Measurements from ENCODE around the gene ZNF423. TPM values are rescaled to one million over a fixed set of nuclear protein-coding genes. Genes with fewer than 3 reads are reported as not detected.

The ZNF423 gene
- polyA plus RNA-seq, 4 donors, result 0.54 to 10.3 (median 2.9) TPM; not detected in 1

GRCh38 chr16:49663081-49664065 is 192.5 kb downstream of the ZNF423 start:
- H3K27me3 ChIP-seq (ENCODE audit: control insufficient read depth in 3 of 3, insufficient read depth in 3 of 3, low read length in 3 of 3), result no peaks in the 10 kb centered on the region
- H3K4me1 ChIP-seq (ENCODE audit: control insufficient read depth in 3 of 3, insufficient read depth in 2 of 3, low read depth in 1 of 3, low read length in 2 of 3), result peaks cover 0 to 12% (median 4%) of the 10 kb centered on the region in 3 donors
- no peaks in the 10 kb centered on the region for H3K36me3 ChIP-seq (ENCODE audit: control insufficient read depth in 3 of 3, insufficient read depth in 2 of 3, low read depth in 1 of 3, low read length in 3 of 3)
- no peak for FAIRE-seq
- H3K27ac ChIP-seq (ENCODE audit: low read depth in 1 of 3, low read length in 2 of 3), result peak overlapping the region in 1 of 3 donors; percentile 1
- peak in 1 of 2 donors; percentile 60 for DNase-seq
- H3K9me3 ChIP-seq (ENCODE audit: control insufficient read depth in 2 of 2, insufficient read depth in 1 of 2, low read depth in 1 of 2, low read length in 1 of 2), result no peaks in the 10 kb centered on the region
- H3K4me3 ChIP-seq (ENCODE audit: low read depth in 1 of 3, low read length in 3 of 3), result no peak overlapping the region
- 32 to 38% (median 38%) methylated on average over 28 of the region's 28 CpGs for WGBS, 3 donors

- no peak overlapping the region for H3K4me3 ChIP-seq (ENCODE audit: low read depth in 1 of 3, low read length in 3 of 3)
- no peak for DNase-seq
- H3K27ac ChIP-seq (ENCODE audit: low read depth in 1 of 3, low read length in 2 of 3), result no peak overlapping the region
- FAIRE-seq, result no peak
- H3K36me3 ChIP-seq (ENCODE audit: control insufficient read depth in 3 of 3, insufficient read depth in 2 of 3, low read depth in 1 of 3, low read length in 3 of 3), result no peaks in the 10 kb centered on the region
- H3K4me1 ChIP-seq (ENCODE audit: control insufficient read depth in 3 of 3, insufficient read depth in 2 of 3, low read depth in 1 of 3, low read length in 2 of 3), result peaks cover 0 to 12% (median 4%) of the 10 kb centered on the region in 3 donors
- no peaks in the 10 kb centered on the region for H3K27me3 ChIP-seq (ENCODE audit: control insufficient read depth in 3 of 3, insufficient read depth in 3 of 3, low read length in 3 of 3)
- no peaks in the 10 kb centered on the region for H3K9me3 ChIP-seq (ENCODE audit: control insufficient read depth in 2 of 2, insufficient read depth in 1 of 2, low read depth in 1 of 2, low read length in 1 of 2)
- WGBS, 3 donors, result 69 to 91% (median 77%) methylated on average over 4 of the region's 4 CpGs
Observed at GRCh38 chr16:49662569-49662968, 193.3 kb downstream of the ZNF423 start.

- Histone ChIP-seq H3K36me3 (ENCODE audit: control insufficient read depth in 3 of 3, insufficient read depth in 2 of 3, low read depth in 1 of 3, low read length in 3 of 3) (peaks cover 0 to 4% (median 0%) of the 10 kb centered on the region in 3 donors), H3K27me3 (ENCODE audit: control insufficient read depth in 3 of 3, insufficient read depth in 3 of 3, low read length in 3 of 3) (no peaks in the 10 kb centered on the region), H3K9me3 (ENCODE audit: control insufficient read depth in 2 of 2, insufficient read depth in 1 of 2, low read depth in 1 of 2, low read length in 1 of 2) (no peaks in the 10 kb centered on the region), H3K4me1 (ENCODE audit: control insufficient read depth in 3 of 3, insufficient read depth in 2 of 3, low read depth in 1 of 3, low read length in 2 of 3) (peaks cover 0 to 12% (median 4%) of the 10 kb centered on the region in 3 donors), H3K27ac (ENCODE audit: low read depth in 1 of 3, low read length in 2 of 3) (no peak overlapping the region), H3K4me3 (ENCODE audit: low read depth in 1 of 3, low read length in 3 of 3) (no peak overlapping the region)
- DNase-seq, result no peak
- FAIRE-seq, result no peak
- WGBS, 3 donors, result 78 to 89% (median 87%) methylated on average over 16 of the region's 16 CpGs
Observed at GRCh38 chr16:49661465-49662187, 194.3 kb downstream of the ZNF423 start.

GRCh38 chr16:49660626-49661025 is 195.3 kb downstream of the ZNF423 start:
- WGBS, 3 donors, result 60 to 77% (median 65%) methylated on average over 3 of the region's 3 CpGs
- no peak for FAIRE-seq

GRCh38 chr16:49659356-49659755 is 196.6 kb downstream of the ZNF423 start:
- Histone ChIP-seq H3K36me3 (ENCODE audit: control insufficient read depth in 3 of 3, insufficient read depth in 2 of 3, low read depth in 1 of 3, low read length in 3 of 3) (peaks cover 0 to 4% (median 0%) of the 10 kb centered on the region in 3 donors), H3K27me3 (ENCODE audit: control insufficient read depth in 3 of 3, insufficient read depth in 3 of 3, low read length in 3 of 3) (no peaks in the 10 kb centered on the region), H3K9me3 (ENCODE audit: control insufficient read depth in 2 of 2, insufficient read depth in 1 of 2, low read depth in 1 of 2, low read length in 1 of 2) (no peaks in the 10 kb centered on the region), H3K4me3 (ENCODE audit: low read depth in 1 of 3, low read length in 3 of 3) (no peak overlapping the region), H3K4me1 (ENCODE audit: control insufficient read depth in 3 of 3, insufficient read depth in 2 of 3, low read depth in 1 of 3, low read length in 2 of 3) (peaks cover 0 to 12% (median 4%) of the 10 kb centered on the region in 3 donors), H3K27ac (ENCODE audit: low read depth in 1 of 3, low read length in 2 of 3) (no peak overlapping the region)
- no peak for DNase-seq
- FAIRE-seq, result no peak
- WGBS, 3 donors, result 59 to 81% (median 69%) methylated on average over 10 of the region's 10 CpGs

More at GRCh38 chr16:49660626-49661025, 195.3 kb downstream of the ZNF423 start:
- Histone ChIP-seq H3K4me1 (ENCODE audit: control insufficient read depth in 3 of 3, insufficient read depth in 2 of 3, low read depth in 1 of 3, low read length in 2 of 3) (peaks cover 0 to 12% (median 4%) of the 10 kb centered on the region in 3 donors), H3K27ac (ENCODE audit: low read depth in 1 of 3, low read length in 2 of 3) (no peak overlapping the region), H3K4me3 (ENCODE audit: low read depth in 1 of 3, low read length in 3 of 3) (no peak overlapping the region), H3K27me3 (ENCODE audit: control insufficient read depth in 3 of 3, insufficient read depth in 3 of 3, low read length in 3 of 3) (no peaks in the 10 kb centered on the region), H3K36me3 (ENCODE audit: control insufficient read depth in 3 of 3, insufficient read depth in 2 of 3, low read depth in 1 of 3, low read length in 3 of 3) (peaks cover 0 to 4% (median 0%) of the 10 kb centered on the region in 3 donors), H3K9me3 (ENCODE audit: control insufficient read depth in 2 of 2, insufficient read depth in 1 of 2, low read depth in 1 of 2, low read length in 1 of 2) (no peaks in the 10 kb centered on the region)
- no peak for DNase-seq

- Histone ChIP-seq H3K4me1 (ENCODE audit: control insufficient read depth in 3 of 3, insufficient read depth in 2 of 3, low read depth in 1 of 3, low read length in 2 of 3) (peaks cover 0 to 4% (median 1%) of the 10 kb centered on the region in 3 donors), H3K27me3 (ENCODE audit: control insufficient read depth in 3 of 3, insufficient read depth in 3 of 3, low read length in 3 of 3) (peaks cover 0 to under 1% (median 0%) of the 10 kb centered on the region in 3 donors), H3K9me3 (ENCODE audit: control insufficient read depth in 2 of 2, insufficient read depth in 1 of 2, low read depth in 1 of 2, low read length in 1 of 2) (no peaks in the 10 kb centered on the region), H3K4me3 (ENCODE audit: low read depth in 1 of 3, low read length in 3 of 3) (no peak overlapping the region), H3K27ac (ENCODE audit: low read depth in 1 of 3, low read length in 2 of 3) (no peak overlapping the region), H3K36me3 (ENCODE audit: control insufficient read depth in 3 of 3, insufficient read depth in 2 of 3, low read depth in 1 of 3, low read length in 3 of 3) (peaks cover 0 to 4% (median 0%) of the 10 kb centered on the region in 3 donors)
- DNase-seq (no peak), FAIRE-seq (no peak)
- WGBS, 3 donors, result 55 to 69% (median 56%) methylated on average over 6 to 8 of the region's 8 CpGs
Observed at GRCh38 chr16:49658531-49658930, 197.4 kb downstream of the ZNF423 start.

GRCh38 chr16:49657736-49658465 is 198.0 kb downstream of the ZNF423 start:
- H3K4me3 ChIP-seq (ENCODE audit: low read depth in 1 of 3, low read length in 3 of 3), result no peak overlapping the region
- no peaks in the 10 kb centered on the region for H3K9me3 ChIP-seq (ENCODE audit: control insufficient read depth in 2 of 2, insufficient read depth in 1 of 2, low read depth in 1 of 2, low read length in 1 of 2)
- WGBS, 3 donors, result 60 to 81% (median 72%) methylated on average over 11 of the region's 11 CpGs
- DNase-seq, result no peak
- H3K36me3 ChIP-seq (ENCODE audit: control insufficient read depth in 3 of 3, insufficient read depth in 2 of 3, low read depth in 1 of 3, low read length in 3 of 3), result peaks cover 0 to 4% (median 0%) of the 10 kb centered on the region in 3 donors
- peaks cover 0 to 2% (median 0%) of the 10 kb centered on the region in 3 donors for H3K27me3 ChIP-seq (ENCODE audit: control insufficient read depth in 3 of 3, insufficient read depth in 3 of 3, low read length in 3 of 3)
- no peak overlapping the region for H3K27ac ChIP-seq (ENCODE audit: low read depth in 1 of 3, low read length in 2 of 3)
- FAIRE-seq, result no peak
- H3K4me1 ChIP-seq (ENCODE audit: control insufficient read depth in 3 of 3, insufficient read depth in 2 of 3, low read depth in 1 of 3, low read length in 2 of 3), result no peaks in the 10 kb centered on the region

- no peak overlapping the region for H3K27ac ChIP-seq (ENCODE audit: low read depth in 1 of 3, low read length in 2 of 3)
- no peaks in the 10 kb centered on the region for H3K4me1 ChIP-seq (ENCODE audit: control insufficient read depth in 3 of 3, insufficient read depth in 2 of 3, low read depth in 1 of 3, low read length in 2 of 3)
- FAIRE-seq (no peak), DNase-seq (no peak)
- H3K4me3 ChIP-seq (ENCODE audit: low read depth in 1 of 3, low read length in 3 of 3), result no peak overlapping the region
- H3K36me3 ChIP-seq (ENCODE audit: control insufficient read depth in 3 of 3, insufficient read depth in 2 of 3, low read depth in 1 of 3, low read length in 3 of 3), result peaks cover 0 to 6% (median 0%) of the 10 kb centered on the region in 3 donors
- WGBS, 3 donors, result 63 to 87% (median 82%) methylated on average over 4 of the region's 4 CpGs
- H3K9me3 ChIP-seq (ENCODE audit: control insufficient read depth in 2 of 2, insufficient read depth in 1 of 2, low read depth in 1 of 2, low read length in 1 of 2), result no peaks in the 10 kb centered on the region
- peaks cover 0 to 2% (median 0%) of the 10 kb centered on the region in 3 donors for H3K27me3 ChIP-seq (ENCODE audit: control insufficient read depth in 3 of 3, insufficient read depth in 3 of 3, low read length in 3 of 3)
Observed at GRCh38 chr16:49654425-49654824, 201.5 kb downstream of the ZNF423 start.

Data from small intestine (tissue), 7 donors.